ENCODE measurements around the gene PARP14. TPM values are rescaled to one million over a fixed set of nuclear protein-coding genes. Genes with fewer than 3 reads are reported as not detected.

The PARP14 gene
- total RNA-seq, 1 experiment from 2014 or later = 21.8 TPM

DNA sequence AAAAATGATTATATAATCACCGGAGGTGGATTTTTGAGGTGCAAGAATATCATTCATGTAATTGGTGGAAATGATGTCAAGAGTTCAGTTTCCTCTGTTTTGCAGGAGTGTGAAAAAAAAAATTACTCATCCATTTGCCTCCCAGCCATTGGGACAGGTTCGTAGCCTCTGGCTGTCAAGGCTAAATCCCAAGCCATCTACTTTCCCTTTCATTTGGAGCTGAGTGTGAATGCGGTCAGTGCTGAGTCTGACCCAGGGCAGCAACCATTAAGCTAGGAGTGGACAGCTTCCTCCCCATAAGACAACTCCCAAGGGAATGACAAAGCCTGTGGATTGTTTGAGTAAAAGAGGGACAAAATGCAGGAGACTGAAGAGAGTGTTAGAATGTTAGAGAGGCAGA lies 33.6 kb downstream of the PARP14 start:
- POLR2A ChIA-PET (ENCODE audit: unreplicated experiment) = no interaction called here

DNA sequence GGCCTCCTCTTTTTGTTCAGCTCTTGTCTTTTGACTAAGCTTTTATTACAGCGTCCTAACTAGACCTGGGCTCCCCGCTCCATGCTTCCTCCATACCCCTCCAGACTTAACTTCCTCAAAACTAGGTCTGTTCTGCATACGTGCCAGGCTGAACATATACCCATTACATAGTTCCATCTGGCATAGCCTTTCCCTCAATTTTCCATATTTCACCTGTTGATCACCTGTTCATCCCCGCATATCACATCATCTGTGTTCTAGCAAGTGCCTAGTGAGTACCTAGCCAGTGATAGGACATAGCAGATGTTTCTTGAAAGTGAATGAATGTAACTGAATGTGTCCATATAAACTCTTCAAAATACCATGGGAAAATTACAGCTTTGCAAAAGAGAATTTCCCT lies 36.0 kb downstream of the PARP14 start:
- intact Hi-C loops (cut with micrococcal nuclease) = no loop called here
- H2AFZ ChIP-seq (ENCODE audit: low read length) = no peak overlapping the region
- H3K9me2 ChIP-seq (replicated peaks; ENCODE audit: low read length) = no peaks in the 10 kb centered on the region
- TF ChIP-seq, protein P1, sequence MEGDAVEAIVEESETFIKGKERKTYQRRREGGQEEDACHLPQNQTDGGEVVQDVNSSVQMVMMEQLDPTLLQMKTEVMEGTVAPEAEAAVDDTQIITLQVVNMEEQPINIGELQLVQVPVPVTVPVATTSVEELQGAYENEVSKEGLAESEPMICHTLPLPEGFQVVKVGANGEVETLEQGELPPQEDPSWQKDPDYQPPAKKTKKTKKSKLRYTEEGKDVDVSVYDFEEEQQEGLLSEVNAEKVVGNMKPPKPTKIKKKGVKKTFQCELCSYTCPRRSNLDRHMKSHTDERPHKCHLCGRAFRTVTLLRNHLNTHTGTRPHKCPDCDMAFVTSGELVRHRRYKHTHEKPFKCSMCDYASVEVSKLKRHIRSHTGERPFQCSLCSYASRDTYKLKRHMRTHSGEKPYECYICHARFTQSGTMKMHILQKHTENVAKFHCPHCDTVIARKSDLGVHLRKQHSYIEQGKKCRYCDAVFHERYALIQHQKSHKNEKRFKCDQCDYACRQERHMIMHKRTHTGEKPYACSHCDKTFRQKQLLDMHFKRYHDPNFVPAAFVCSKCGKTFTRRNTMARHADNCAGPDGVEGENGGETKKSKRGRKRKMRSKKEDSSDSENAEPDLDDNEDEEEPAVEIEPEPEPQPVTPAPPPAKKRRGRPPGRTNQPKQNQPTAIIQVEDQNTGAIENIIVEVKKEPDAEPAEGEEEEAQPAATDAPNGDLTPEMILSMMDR (conservative IDR thresholded peaks at IDR 0.05; ENCODE audit: low read depth, low read length) = no peak
- no peak for TF ChIP-seq EZH2phosphoT487 (IDR thresholded peaks at IDR 0.05; ENCODE audit: borderline replicate concordance, low read length)
- no peak for TF ChIP-seq EZH2 (IDR thresholded peaks at IDR 0.05; ENCODE audit: low read length, unreplicated experiment)
- H3K4me3 ChIP-seq (ENCODE audit: low read length) = no peak overlapping the region
- no peaks in the 10 kb centered on the region for H3K27me3 ChIP-seq (ENCODE audit: low read length)
- no peak overlapping the region for H3K4me2 ChIP-seq (ENCODE audit: low read length)
- H3F3A ChIP-seq (ENCODE audit: low read length, unreplicated experiment) = no peaks in the 10 kb centered on the region
- ChIA-PET POLR2A (ENCODE audit: unreplicated experiment) (no interaction called here), CTCF (no interaction called here)
- no peaks in the 10 kb centered on the region for H4K20me1 ChIP-seq (ENCODE audit: low read length)
- H3K9ac ChIP-seq (ENCODE audit: low read length) = no peak overlapping the region
- H3K27ac ChIP-seq (ENCODE audit: low read length) = no peak overlapping the region
- DNase-seq = no peak
- no peaks in the 10 kb centered on the region for H3K79me2 ChIP-seq (ENCODE audit: low read length)
- no peaks in the 10 kb centered on the region for H3K9me3 ChIP-seq (ENCODE audit: low read length)
- ATAC-seq = no peak
- H3K4me1 ChIP-seq (ENCODE audit: insufficient read depth, low read length) = no peaks in the 10 kb centered on the region
- H3K36me3 ChIP-seq (ENCODE audit: low read depth, low read length) = peaks cover 14% of the 10 kb centered on the region; the same call in 1 of the 2 replicates
- BruUV-seq (replicated peaks) = no TSS peak

More for the DNA sequence above, 33.6 kb downstream of the PARP14 start:
- no peaks in the 10 kb centered on the region for H3K79me2 ChIP-seq (ENCODE audit: low read length)
- H3K9ac ChIP-seq (ENCODE audit: low read length) = no peak overlapping the region
- ATAC-seq = no peak
- H4K20me1 ChIP-seq (ENCODE audit: low read length) = no peaks in the 10 kb centered on the region
- no peaks in the 10 kb centered on the region for H3K4me1 ChIP-seq (ENCODE audit: insufficient read depth, low read length)
- H3F3A ChIP-seq (ENCODE audit: low read length, unreplicated experiment) = no peaks in the 10 kb centered on the region
- peaks cover 14% of the 10 kb centered on the region; the same call in 1 of the 2 replicates for H3K36me3 ChIP-seq (ENCODE audit: low read depth, low read length)
- no peak overlapping the region for H3K27ac ChIP-seq (ENCODE audit: low read length)
- H3K9me2 ChIP-seq (replicated peaks; ENCODE audit: low read length) = no peaks in the 10 kb centered on the region
- BruUV-seq (replicated peaks) = no TSS peak
- TF ChIP-seq EZH2phosphoT487 (IDR thresholded peaks at IDR 0.05; ENCODE audit: borderline replicate concordance, low read length) (no peak), EZH2 (IDR thresholded peaks at IDR 0.05; ENCODE audit: low read length, unreplicated experiment) (no peak)
- TF ChIP-seq, protein P1 (conservative IDR thresholded peaks at IDR 0.05; ENCODE audit: low read depth, low read length) = no peak
- CTCF ChIA-PET = no interaction called here
- no peak overlapping the region for H2AFZ ChIP-seq (ENCODE audit: low read length)
- no peak overlapping the region for H3K4me2 ChIP-seq (ENCODE audit: low read length)
- H3K9me3 ChIP-seq (ENCODE audit: low read length) = no peaks in the 10 kb centered on the region
- no peak overlapping the region for H3K4me3 ChIP-seq (ENCODE audit: low read length)
- DNase-seq = no peak
- no peaks in the 10 kb centered on the region for H3K27me3 ChIP-seq (ENCODE audit: low read length)
- intact Hi-C loops (cut with micrococcal nuclease) = no loop called here

DNA sequence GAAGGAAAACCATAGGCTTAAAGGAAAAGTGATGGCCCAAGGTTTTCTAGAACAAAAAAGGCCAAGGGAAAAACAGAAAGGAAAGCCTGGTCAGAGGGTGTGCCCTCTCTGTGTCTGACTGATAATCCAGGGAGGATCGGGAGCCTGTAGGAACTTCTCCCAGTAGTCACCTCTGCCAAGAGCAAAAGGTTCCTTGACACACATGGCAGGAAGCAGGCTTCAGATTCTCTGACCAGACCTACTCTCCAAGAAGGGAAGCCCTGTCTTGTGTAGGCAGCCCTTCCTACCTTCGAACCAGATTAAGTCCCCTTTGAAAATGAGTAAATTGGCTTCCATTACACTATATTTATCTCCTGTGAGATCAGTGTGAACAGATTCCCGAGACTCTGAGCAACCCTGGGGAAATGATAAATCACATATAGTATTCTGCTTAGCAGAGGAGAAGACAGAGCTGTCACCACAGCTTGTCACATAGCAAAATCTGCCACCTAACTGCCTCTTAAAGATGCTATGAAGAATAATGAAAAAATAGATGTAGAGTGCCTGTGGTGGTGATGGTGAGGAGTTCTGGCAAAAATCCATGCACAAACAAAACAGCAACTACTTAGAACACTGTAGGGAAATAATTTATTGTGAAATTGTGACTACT lies 38.8 kb downstream of the PARP14 start:
- intact Hi-C loops (cut with micrococcal nuclease) = no loop called here
- CTCF ChIA-PET = no interaction called here
- Histone ChIP-seq H3K9me3 (ENCODE audit: low read length) (no peaks in the 10 kb centered on the region), H3K4me3 (ENCODE audit: low read length) (no peak overlapping the region), H3K36me3 (ENCODE audit: low read depth, low read length) (peaks cover 12% of the 10 kb centered on the region; the same call in 1 of the 2 replicates), H4K20me1 (ENCODE audit: low read length) (no peaks in the 10 kb centered on the region), H3K79me2 (ENCODE audit: low read length) (no peaks in the 10 kb centered on the region), H3K9me2 (replicated peaks; ENCODE audit: low read length) (no peaks in the 10 kb centered on the region), H3K27me3 (ENCODE audit: low read length) (no peaks in the 10 kb centered on the region), H3K9ac (ENCODE audit: low read length) (no peak overlapping the region), H3K4me2 (ENCODE audit: low read length) (no peak overlapping the region), H3K27ac (ENCODE audit: low read length) (no peak overlapping the region), H2AFZ (ENCODE audit: low read length) (no peak overlapping the region), H3K4me1 (ENCODE audit: insufficient read depth, low read length) (no peaks in the 10 kb centered on the region), H3F3A (ENCODE audit: low read length, unreplicated experiment) (no peaks in the 10 kb centered on the region)
- no peak for DNase-seq
- ATAC-seq = no peak
- no TSS peak for BruUV-seq (replicated peaks)
- no peak for TF ChIP-seq EZH2 (IDR thresholded peaks at IDR 0.05; ENCODE audit: low read length, unreplicated experiment)
- TF ChIP-seq, protein P1 (conservative IDR thresholded peaks at IDR 0.05; ENCODE audit: low read depth, low read length) = no peak
- no peak for TF ChIP-seq EZH2phosphoT487 (IDR thresholded peaks at IDR 0.05; ENCODE audit: borderline replicate concordance, low read length)
- POLR2A ChIA-PET (ENCODE audit: unreplicated experiment) = no interaction called here
